ENCODE data around the gene FAM131B. TPM values are rescaled to one million over a fixed set of nuclear protein-coding genes. Genes with fewer than 3 reads are reported as not detected.

Gene FAM131B
- total RNA-seq, 1 experiment from 2014 or later = 0.10 TPM

GRCh38 chr7:143325240-143325639 is 37.3 kb downstream of the FAM131B start:
- no peak for DNase-seq (ENCODE audit: extremely low read depth, low read depth)

GRCh38 chr7:143323653-143324052 is 38.9 kb downstream of the FAM131B start:
- DNase-seq (ENCODE audit: extremely low read depth, low read depth) = no peak

GRCh38 chr7:143322760-143323633 is 39.5 kb downstream of the FAM131B start:
- no peak for DNase-seq (ENCODE audit: extremely low read depth, low read depth)

GRCh38 chr7:143321734-143322133 is 40.8 kb downstream of the FAM131B start:
- no peak for DNase-seq (ENCODE audit: extremely low read depth, low read depth)

- DNase-seq (ENCODE audit: extremely low read depth, low read depth) = no peak
Measured at GRCh38 chr7:143321242-143321641, 41.3 kb downstream of the FAM131B start.

- DNase-seq (ENCODE audit: extremely low read depth, low read depth) = no peak
Measured at GRCh38 chr7:143320620-143321019, 41.9 kb downstream of the FAM131B start.

GRCh38 chr7:143318661-143319060 is 43.9 kb downstream of the FAM131B start:
- DNase-seq (ENCODE audit: extremely low read depth, low read depth) = no peak

- DNase-seq (ENCODE audit: extremely low read depth, low read depth) = no peak
Measured at GRCh38 chr7:143316492-143316891, 46.0 kb downstream of the FAM131B start.

- no peak for DNase-seq (ENCODE audit: extremely low read depth, low read depth)
Measured at GRCh38 chr7:143315776-143316175, 46.7 kb downstream of the FAM131B start, which contains the start of gene CLCN1. CLCN1 (plus strand) TSS chr7:143316111; CDS start chr7:143316213, 102 bp downstream.

GRCh38 chr7:143314127-143314526 is 48.4 kb downstream of the FAM131B start:
- no peak for DNase-seq (ENCODE audit: extremely low read depth, low read depth)

- DNase-seq (ENCODE audit: extremely low read depth, low read depth) = no peak
Measured at GRCh38 chr7:143308632-143309031, 53.9 kb downstream of the FAM131B start.

GRCh38 chr7:143305423-143306070 is 57.0 kb downstream of the FAM131B start:
- peak; percentile 60 for DNase-seq (ENCODE audit: extremely low read depth, low read depth)

- DNase-seq (ENCODE audit: extremely low read depth, low read depth) = no peak
Measured at GRCh38 chr7:143304938-143305337, 57.6 kb downstream of the FAM131B start.

- DNase-seq (ENCODE audit: extremely low read depth, low read depth) = no peak
Measured at GRCh38 chr7:143303733-143304132, 58.8 kb downstream of the FAM131B start.

Small RNAs within 50 kb of the gene (small RNA-seq; reads per million reads assigned to genes)
- 0.04 to 1.5 reads per million in 2 experiments for gene MIR6892

Other genes with a start within 250 kb of the FAM131B start
- gene PIP, start 230.6 kb downstream of the FAM131B start, total RNA-seq (2014; rRNA removed; shearing (Covaris generic)) = not detected in 2 replicates
- gene TAS2R39, start 179.3 kb downstream of the FAM131B start, total RNA-seq (2014; rRNA removed; shearing (Covaris generic)) = not detected in 2 replicates
- not detected in 2 replicates for gene TAS2R40, start 140.7 kb downstream of the FAM131B start, total RNA-seq (2014; rRNA removed; shearing (Covaris generic))
- 117 and 122 TPM in 2 replicates for gene GSTK1, start 99.3 kb downstream of the FAM131B start, total RNA-seq (2014; rRNA removed; shearing (Covaris generic))
- gene TMEM139, start 77.8 kb downstream of the FAM131B start, total RNA-seq (2014; rRNA removed; shearing (Covaris generic)) = 4.0 and 7.3 TPM in 2 replicates
- 12.7 and 16.6 TPM in 2 replicates for gene CASP2, start 74.4 kb downstream of the FAM131B start, total RNA-seq (2014; rRNA removed; shearing (Covaris generic))
- gene CLCN1, start 46.6 kb downstream of the FAM131B start, total RNA-seq (2014; rRNA removed; shearing (Covaris generic)) = 0.07 TPM in 1 of 2 replicates, not detected in the other
- 45.7 and 57.4 TPM in 2 replicates for gene ZYX, start 18.6 kb upstream of the FAM131B start, total RNA-seq (2014; rRNA removed; shearing (Covaris generic))
- not detected in 2 replicates for gene EPHA1, start 46.1 kb upstream of the FAM131B start, total RNA-seq (2014; rRNA removed; shearing (Covaris generic))
- gene TAS2R60, start 80.7 kb upstream of the FAM131B start, total RNA-seq (2014; rRNA removed; shearing (Covaris generic)) = not detected in 2 replicates
- not detected in 2 replicates for gene TAS2R41, start 115.2 kb upstream of the FAM131B start, total RNA-seq (2014; rRNA removed; shearing (Covaris generic))
- gene CTAGE15, start 209.1 kb upstream of the FAM131B start, total RNA-seq (2014; rRNA removed; shearing (Covaris generic)) = not detected in 2 replicates

All from NCI-H460 (cell line).